PC-9 (cell line): ENCODE data around the gene INPP5F. TPM values are rescaled to one million over a fixed set of nuclear protein-coding genes. Genes with fewer than 3 reads are reported as not detected.
A peak's percentile ranks its signal among the peaks of the same experiment; 100 is the strongest.

Source experiments
- BruUV-seq: library from RNA; stranded (reverse); fragments of 400-500 nt; replicated peaks from 2 replicates; lab custom pipeline; 2021; lab: Mats Ljungman, UMichigan
- CTCF ChIA-PET: fragments of 300-600 bp; sonication (Branson Sonifier 250); formaldehyde crosslinking; loops from one replicate; lab custom pipeline; 2022; ENCODE audit warnings: antibody characterized with exemption; lab: Charles Lee
- POLR2A ChIA-PET: fragments of 300-600 bp; sonication (Branson Sonifier 250); formaldehyde crosslinking; loops from one replicate; lab custom pipeline; 2022; ENCODE audit warnings: antibody characterized with exemption; ENCODE audit not compliant: unreplicated experiment; lab: Charles Lee
- DNase-seq, 2 experiments: peaks; one replicate each; pipeline versions ENCODE4 v3.0.0 to v3.0.0-alpha.2; 2015 to 2022; ENCODE audit warnings: mixed read lengths in 1 of 2
- H2AFZ ChIP-seq: fragments of 200-600 bp; sonication (generic); 2 replicates; pipeline ENCODE4 v1.8.1; 2017; ENCODE audit warnings: antibody characterized with exemption
- H3F3A ChIP-seq: fragments of 200-600 bp; sonication (generic); 2 replicates; pipeline ENCODE4 v1.8.1; 2017; ENCODE audit warnings: antibody characterized with exemption, mild to moderate bottlenecking, low read depth; ENCODE audit not compliant: insufficient read depth
- H3K27ac ChIP-seq: fragments of 200-600 bp; sonication (generic); 2 replicates; pipeline ENCODE4 v1.6.1; 2016; ENCODE audit warnings: mixed run types
- H3K27me3 ChIP-seq: fragments of 200-600 bp; sonication (generic); 2 replicates; pipeline ENCODE4 v1.6.1; 2016; ENCODE audit warnings: low read depth, mixed run types; ENCODE audit not compliant: insufficient read depth
- H3K36me3 ChIP-seq: fragments of 200-600 bp; sonication (generic); 2 replicates; pipeline ENCODE4 v1.6.1; 2016; ENCODE audit warnings: low read depth, mixed run types
- H3K4me1 ChIP-seq: fragments of 200-600 bp; sonication (generic); replicated peaks from 2 replicates; pipeline ENCODE4 v1.6.1; 2016; ENCODE audit warnings: mixed run types; ENCODE audit not compliant: insufficient read depth
- H3K4me2 ChIP-seq: fragments of 200-600 bp; sonication (generic); 2 replicates; pipeline ENCODE4 v1.6.1; 2017; ENCODE audit warnings: mixed run types
- H3K4me3 ChIP-seq: fragments of 200-600 bp; sonication (generic); 2 replicates; pipeline ENCODE4 v1.6.1; 2016; ENCODE audit warnings: mixed run types
- H3K79me2 ChIP-seq: fragments of 200-600 bp; sonication (generic); 2 replicates; pipeline ENCODE4 v1.6.1; 2017; ENCODE audit warnings: low read depth, mixed run types
- H3K9me2 ChIP-seq: fragments of 200-600 bp; sonication (generic); 2 replicates; pipeline ENCODE4 v1.8.1; 2017; ENCODE audit warnings: mild to moderate bottlenecking; ENCODE audit not compliant: insufficient read depth
- H3K9me3 ChIP-seq: fragments of 200-600 bp; sonication (generic); 2 replicates; pipeline ENCODE4 v1.8.1; 2016; ENCODE audit warnings: low read depth; ENCODE audit not compliant: insufficient read depth
- H4K20me1 ChIP-seq: fragments of 200-600 bp; sonication (generic); 2 replicates; pipeline ENCODE4 v1.8.1; 2017; ENCODE audit not compliant: insufficient read depth
- EZH2 ChIP-seq: fragments of 200-600 bp; sonication (generic); IDR thresholded peaks from 2 replicates; pipeline ENCODE4 v1.8.0; 2017; ENCODE audit warnings: antibody characterized with exemption, low read depth
- intact Hi-C: fragments of 100-400 bp; cut with micrococcal nuclease; formaldehyde crosslinking; loops from one replicate; pipeline ENCODE4 v1.10.0; 2022; ENCODE audit not compliant: unreplicated experiment
- total RNA-seq: library from RNA; stranded (reverse); gene quantifications from 2 replicates; pipeline ENCODE4 v1.2.3, GENCODE V29; 2021
- TF ChIP-seq, protein P1 (sequence below): fragments of 200-600 bp; sonication (generic); conservative IDR thresholded peaks from 2 replicates; pipeline ENCODE4 v1.6.1; 2017; ENCODE audit warnings: mixed run types, antibody characterized with exemption, mild to moderate bottlenecking, moderate library complexity

Gene INPP5F
- total RNA-seq, 1 experiment from 2014 or later = 11.4 TPM

DNA sequence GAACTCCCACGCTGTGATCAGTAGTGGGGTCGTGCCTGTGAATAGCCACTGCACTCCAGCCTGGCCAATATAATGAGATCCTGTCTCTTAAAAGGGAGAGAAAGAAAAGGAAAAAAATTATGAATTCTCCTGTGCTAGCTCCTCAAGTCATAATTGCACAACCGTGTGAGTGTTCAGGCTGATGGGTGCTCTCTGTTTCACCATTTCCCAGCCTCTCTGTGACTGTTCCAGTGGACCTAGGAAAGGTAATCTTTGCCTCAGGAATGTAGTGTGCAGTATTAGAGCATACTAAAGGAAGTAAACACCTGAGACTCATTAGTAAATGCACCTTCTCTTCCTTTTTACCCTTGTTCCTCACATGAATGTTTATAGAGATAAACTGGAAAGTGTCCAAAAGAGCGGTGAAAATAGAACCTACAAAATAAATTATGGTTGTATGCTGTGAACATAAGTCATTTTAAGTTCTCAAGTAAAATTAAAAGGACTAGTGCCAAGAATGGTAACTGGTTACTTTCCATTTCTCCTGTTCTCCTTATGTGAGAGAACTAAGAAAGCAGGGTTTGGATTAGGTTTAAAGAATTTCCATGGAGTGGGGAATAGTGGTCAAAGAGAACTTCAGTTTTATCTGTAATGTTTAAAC, 42.7 kb downstream of the INPP5F start:
- no peak for TF ChIP-seq EZH2
- TF ChIP-seq, protein P1, sequence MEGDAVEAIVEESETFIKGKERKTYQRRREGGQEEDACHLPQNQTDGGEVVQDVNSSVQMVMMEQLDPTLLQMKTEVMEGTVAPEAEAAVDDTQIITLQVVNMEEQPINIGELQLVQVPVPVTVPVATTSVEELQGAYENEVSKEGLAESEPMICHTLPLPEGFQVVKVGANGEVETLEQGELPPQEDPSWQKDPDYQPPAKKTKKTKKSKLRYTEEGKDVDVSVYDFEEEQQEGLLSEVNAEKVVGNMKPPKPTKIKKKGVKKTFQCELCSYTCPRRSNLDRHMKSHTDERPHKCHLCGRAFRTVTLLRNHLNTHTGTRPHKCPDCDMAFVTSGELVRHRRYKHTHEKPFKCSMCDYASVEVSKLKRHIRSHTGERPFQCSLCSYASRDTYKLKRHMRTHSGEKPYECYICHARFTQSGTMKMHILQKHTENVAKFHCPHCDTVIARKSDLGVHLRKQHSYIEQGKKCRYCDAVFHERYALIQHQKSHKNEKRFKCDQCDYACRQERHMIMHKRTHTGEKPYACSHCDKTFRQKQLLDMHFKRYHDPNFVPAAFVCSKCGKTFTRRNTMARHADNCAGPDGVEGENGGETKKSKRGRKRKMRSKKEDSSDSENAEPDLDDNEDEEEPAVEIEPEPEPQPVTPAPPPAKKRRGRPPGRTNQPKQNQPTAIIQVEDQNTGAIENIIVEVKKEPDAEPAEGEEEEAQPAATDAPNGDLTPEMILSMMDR = no peak
- H3K79me2 ChIP-seq = no peaks in the 10 kb centered on the region
- no peaks in the 10 kb centered on the region for H3K36me3 ChIP-seq
- no peak overlapping the region for H3K4me2 ChIP-seq
- no TSS peak for BruUV-seq
- H2AFZ ChIP-seq = no peak overlapping the region
- no peaks in the 10 kb centered on the region for H3K9me2 ChIP-seq
- CTCF ChIA-PET = no interaction called here
- no peak overlapping the region for H3K4me3 ChIP-seq
- H3K27me3 ChIP-seq = no peaks in the 10 kb centered on the region
- H3F3A ChIP-seq = no peaks in the 10 kb centered on the region
- no peaks in the 10 kb centered on the region for H3K9me3 ChIP-seq
- H4K20me1 ChIP-seq = no peaks in the 10 kb centered on the region
- intact Hi-C loops = no loop called here
- peaks cover 11% of the 10 kb centered on the region; the same call in 1 of the 2 replicates for H3K4me1 ChIP-seq
- no peak overlapping the region for H3K27ac ChIP-seq
- POLR2A ChIA-PET = no interaction called here
- peak in 1 of 2 experiments; percentile 39 for DNase-seq

DNA sequence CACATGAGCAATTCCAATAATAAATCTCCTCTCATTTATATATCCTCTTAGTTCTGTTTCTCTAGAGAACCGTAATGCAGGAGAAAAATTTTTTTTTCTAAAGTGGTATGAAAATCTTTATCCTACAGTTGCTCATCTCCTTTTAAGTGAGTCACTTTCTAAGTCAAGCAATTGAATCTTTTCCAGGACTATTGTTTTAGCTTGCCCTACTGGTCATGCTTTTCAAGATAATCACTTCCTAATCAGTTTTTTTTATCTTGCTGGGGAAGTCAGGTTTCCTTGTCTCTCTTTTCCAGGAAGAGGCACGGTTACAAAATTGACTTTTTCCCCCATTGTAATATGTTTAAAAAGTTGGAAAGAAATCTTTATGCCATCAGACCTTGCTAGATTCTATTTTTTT, 44.0 kb downstream of the INPP5F start:
- BruUV-seq = no TSS peak
- intact Hi-C loops = no loop called here
- Histone ChIP-seq H3K27me3 (no peaks in the 10 kb centered on the region), H3K4me1 (peaks cover 11% of the 10 kb centered on the region; the same call in 1 of the 2 replicates), H2AFZ (no peak overlapping the region), H3K27ac (no peak overlapping the region), H3K9me3 (no peaks in the 10 kb centered on the region), H3K79me2 (no peaks in the 10 kb centered on the region), H3K36me3 (no peaks in the 10 kb centered on the region), H3K9me2 (no peaks in the 10 kb centered on the region), H4K20me1 (no peaks in the 10 kb centered on the region), H3F3A (no peaks in the 10 kb centered on the region), H3K4me3 (no peak overlapping the region), H3K4me2 (peak overlapping the region; percentile 16; the same call in 1 of the 2 replicates)
- CTCF ChIA-PET = no interaction called here
- TF ChIP-seq EZH2 = no peak
- TF ChIP-seq, protein P1 = no peak
- POLR2A ChIA-PET = interaction anchor here (0.6 kb wide), 2 partner anchors 119 to 198 kb away, joined by 3 to 9 read pairs; no protein-coding TSS in a partner anchor
- peak in 1 of 2 experiments; percentile 56 for DNase-seq

DNA sequence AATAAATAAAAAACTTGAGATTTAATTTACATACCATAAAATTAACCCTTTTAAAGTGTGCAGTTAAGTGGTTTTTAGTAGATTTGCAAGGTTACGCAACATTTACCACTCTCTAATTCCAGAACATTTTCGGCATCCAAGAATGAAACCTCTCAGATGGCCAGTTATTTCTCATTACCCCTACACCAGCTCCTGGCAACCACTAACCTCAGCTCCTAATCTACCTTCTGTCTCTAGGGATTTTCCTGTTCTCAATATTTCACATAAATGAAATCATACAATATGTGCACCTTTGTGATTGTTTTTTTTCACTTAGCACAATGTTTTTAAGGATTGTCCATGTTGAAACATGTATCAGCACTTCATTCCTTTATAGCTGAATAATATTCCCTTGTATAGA, 45.1 kb downstream of the INPP5F start:
- ChIA-PET POLR2A (no interaction called here), CTCF (interaction anchor here (0.5 kb wide), 1 partner anchor 92 kb away, joined by 7 read pairs; no protein-coding TSS in a partner anchor)
- Histone ChIP-seq H2AFZ (no peak overlapping the region), H3K4me1 (peaks cover 11% of the 10 kb centered on the region; the same call in 1 of the 2 replicates), H3K4me3 (no peak overlapping the region), H3K36me3 (no peaks in the 10 kb centered on the region), H3K9me2 (no peaks in the 10 kb centered on the region), H3K79me2 (no peaks in the 10 kb centered on the region), H3F3A (no peaks in the 10 kb centered on the region), H3K9me3 (no peaks in the 10 kb centered on the region), H3K27me3 (no peaks in the 10 kb centered on the region), H3K27ac (no peak overlapping the region), H3K4me2 (no peak overlapping the region), H4K20me1 (no peaks in the 10 kb centered on the region)
- intact Hi-C loops = no loop called here
- TF ChIP-seq, protein P1 = no peak
- TF ChIP-seq EZH2 = no peak
- no TSS peak for BruUV-seq
- DNase-seq = no peak
